PC-3 (cell line): ENCODE results near the gene TOP3A. TPM values are rescaled to one million over a fixed set of nuclear protein-coding genes. Genes with fewer than 3 reads are reported as not detected.

Source experiments
- ATAC-seq: fragments of 200-7000 bp; cut with Tn5 transposase; 2 replicates; pipeline ENCODE4 v1.9.1; 2020; ENCODE audit warnings: mild to moderate bottlenecking, moderate library complexity
- BruUV-seq: library from RNA; stranded (reverse); fragments of 400-500 nt; replicated peaks from 2 replicates; lab custom pipeline; 2021; lab: Mats Ljungman, UMichigan
- CTCF ChIA-PET: fragments of 300-600 bp; sonication (Branson Sonifier 250); formaldehyde crosslinking; loops from one replicate; lab custom pipeline; 2022; ENCODE audit warnings: antibody characterized with exemption; lab: Charles Lee
- POLR2A ChIA-PET: fragments of 300-600 bp; sonication (Branson Sonifier 250); formaldehyde crosslinking; loops from one replicate; lab custom pipeline; 2022; ENCODE audit warnings: antibody characterized with exemption; ENCODE audit not compliant: unreplicated experiment; lab: Charles Lee
- DNase-seq: peaks from one replicate; pipeline ENCODE4 v3.0.0-alpha.2; 2015
- H2AFZ ChIP-seq: fragments of 300-600 bp; sonication (generic); 2 replicates; pipeline ENCODE4 v1.6.0; 2016; ENCODE audit warnings: antibody characterized with exemption, low read length
- H3F3A ChIP-seq: fragments of 300-600 bp; sonication (generic); one replicate; pipeline ENCODE4 v1.6.0; 2017; ENCODE audit warnings: antibody characterized with exemption, low read length, control low read depth, mild to moderate bottlenecking; ENCODE audit not compliant: unreplicated experiment
- H3K27ac ChIP-seq: fragments of 300-600 bp; sonication (generic); 2 replicates; pipeline ENCODE4 v1.5.1; 2016; ENCODE audit warnings: mild to moderate bottlenecking, low read length
- H3K27me3 ChIP-seq: fragments of 300-600 bp; sonication (generic); 2 replicates; pipeline ENCODE4 v1.6.1; 2016; ENCODE audit warnings: low read length, mixed read lengths
- H3K36me3 ChIP-seq: fragments of 300-600 bp; sonication (generic); 2 replicates; pipeline ENCODE4 v1.6.1; 2016; ENCODE audit warnings: low read depth, mixed run types, low read length, mixed read lengths
- H3K4me1 ChIP-seq: fragments of 300-600 bp; sonication (generic); 2 replicates; pipeline ENCODE4 v1.5.1; 2016; ENCODE audit warnings: low read length; ENCODE audit not compliant: insufficient read depth
- H3K4me2 ChIP-seq: fragments of 300-600 bp; sonication (generic); 2 replicates; pipeline ENCODE4 v1.6.0; 2016; ENCODE audit warnings: low read length
- H3K4me3 ChIP-seq: fragments of 300-600 bp; sonication (generic); 2 replicates; pipeline ENCODE4 v1.5.1; 2016; ENCODE audit warnings: mild to moderate bottlenecking, low read length, mixed read lengths
- H3K79me2 ChIP-seq: fragments of 300-600 bp; sonication (generic); 2 replicates; pipeline ENCODE4 v1.6.1; 2017; ENCODE audit warnings: low read length, mixed read lengths
- H3K9ac ChIP-seq: fragments of 300-600 bp; sonication (generic); 2 replicates; pipeline ENCODE4 v1.6.0; 2016; ENCODE audit warnings: mild to moderate bottlenecking, low read length
- H3K9me2 ChIP-seq: fragments of 300-600 bp; sonication (generic); replicated peaks from 2 replicates; pipeline ENCODE4 v1.6.1; 2016; ENCODE audit warnings: mixed run types, low read length, mixed read lengths
- H3K9me3 ChIP-seq: fragments of 300-600 bp; sonication (generic); 2 replicates; pipeline ENCODE4 v1.6.1; 2016; ENCODE audit warnings: low read length, mixed read lengths
- H4K20me1 ChIP-seq: fragments of 300-600 bp; sonication (generic); 2 replicates; pipeline ENCODE4 v1.6.1; 2016; ENCODE audit warnings: low read length, mixed read lengths
- CTCF ChIP-seq: fragments of 300-600 bp; sonication (generic); conservative IDR thresholded peaks from 2 replicates; pipeline ENCODE4 v1.5.1; 2017; ENCODE audit warnings: antibody characterized with exemption, low read depth, mild to moderate bottlenecking, low read length
- EZH2 ChIP-seq: fragments of 300-600 bp; sonication (generic); IDR thresholded peaks from one replicate; pipeline ENCODE4 v1.6.1; 2017; ENCODE audit warnings: antibody characterized with exemption, mild to moderate bottlenecking, low read length; ENCODE audit not compliant: unreplicated experiment
- EZH2phosphoT487 ChIP-seq: fragments of 300-600 bp; sonication (generic); IDR thresholded peaks from 2 replicates; pipeline ENCODE4 v1.6.1; 2018; ENCODE audit warnings: mild to moderate bottlenecking, antibody characterized with exemption, low read length, borderline replicate concordance
- intact Hi-C: fragments of 100-400 bp; cut with micrococcal nuclease; formaldehyde crosslinking; loops from 2 replicates; pipeline ENCODE4 v1.9.0; 2023
- total RNA-seq: library from RNA; depleted of rRNA; stranded (reverse); fragments of >200 nt; gene quantifications from 2 replicates; pipeline ENCODE4 v1.2.3, GENCODE V29; 2014

Gene TOP3A
- total RNA-seq, 1 experiment from 2014 or later = 46.8 TPM

- peak; percentile 75 for ATAC-seq
- peaks cover 49% of the 10 kb centered on the region for H3K79me2 ChIP-seq
- peak; percentile 98 for DNase-seq
- ChIA-PET POLR2A (no interaction called here), CTCF (no interaction called here)
- H3K4me2 ChIP-seq = peak within 1 kb of the TSS; percentile 92
- H2AFZ ChIP-seq = peak within 1 kb of the TSS; percentile 88
- H3F3A ChIP-seq = no peaks in the 10 kb centered on the region
- peak within 1 kb of the TSS; percentile 49 for H3K27ac ChIP-seq
- no peaks in the 10 kb centered on the region for H3K27me3 ChIP-seq
- TSS peak; percentile 22 for BruUV-seq
- no peak for TF ChIP-seq EZH2phosphoT487
- TF ChIP-seq CTCF = no peak
- TF ChIP-seq EZH2 = no peak
- H3K4me1 ChIP-seq = peaks cover 35% of the 10 kb centered on the region
- peaks cover 4% of the 10 kb centered on the region; the same call in 1 of the 2 replicates for H4K20me1 ChIP-seq
- H3K36me3 ChIP-seq = peaks cover 13% of the 10 kb centered on the region
- peak within 1 kb of the TSS; percentile 82 for H3K4me3 ChIP-seq
- intact Hi-C loops = no loop called here
- no peaks in the 10 kb centered on the region for H3K9me2 ChIP-seq
- no peaks in the 10 kb centered on the region for H3K9me3 ChIP-seq
- H3K9ac ChIP-seq = peak within 1 kb of the TSS; percentile 71
Measured at GRCh38 chr17:18260332-18261145, 54.3 kb downstream of the TOP3A start, which contains the start of gene MIEF2. Gene MIEF2 (plus strand): TSS chr17:18260662. CDS start chr17:18262721, 2,059 bp downstream.

GRCh38 chr17:18259621-18260331 is 55.0 kb downstream of the TOP3A start:
- Histone ChIP-seq H3K4me1 (peaks cover 35% of the 10 kb centered on the region), H2AFZ (peak overlapping the region; percentile 88; the same call in 1 of the 2 replicates), H3K27me3 (no peaks in the 10 kb centered on the region), H3K4me3 (peak overlapping the region; percentile 82), H3K36me3 (peaks cover 21% of the 10 kb centered on the region), H4K20me1 (peaks cover 4% of the 10 kb centered on the region; the same call in 1 of the 2 replicates), H3K9me2 (no peaks in the 10 kb centered on the region), H3K27ac (peak overlapping the region; percentile 16), H3K9ac (peak overlapping the region; percentile 34), H3K4me2 (peak overlapping the region; percentile 92), H3F3A (no peaks in the 10 kb centered on the region), H3K9me3 (no peaks in the 10 kb centered on the region), H3K79me2 (peaks cover 56% of the 10 kb centered on the region)
- CTCF ChIA-PET = no interaction called here
- TSS peak; percentile 17 for BruUV-seq
- TF ChIP-seq CTCF = no peak
- no peak for TF ChIP-seq EZH2
- TF ChIP-seq EZH2phosphoT487 = no peak
- peak; percentile 82 for DNase-seq
- intact Hi-C loops = no loop called here
- no peak; the same call in 1 of the 2 replicates for ATAC-seq
- POLR2A ChIA-PET = no interaction called here
